Measurements from ENCODE around the gene KCNH5.

DNA sequence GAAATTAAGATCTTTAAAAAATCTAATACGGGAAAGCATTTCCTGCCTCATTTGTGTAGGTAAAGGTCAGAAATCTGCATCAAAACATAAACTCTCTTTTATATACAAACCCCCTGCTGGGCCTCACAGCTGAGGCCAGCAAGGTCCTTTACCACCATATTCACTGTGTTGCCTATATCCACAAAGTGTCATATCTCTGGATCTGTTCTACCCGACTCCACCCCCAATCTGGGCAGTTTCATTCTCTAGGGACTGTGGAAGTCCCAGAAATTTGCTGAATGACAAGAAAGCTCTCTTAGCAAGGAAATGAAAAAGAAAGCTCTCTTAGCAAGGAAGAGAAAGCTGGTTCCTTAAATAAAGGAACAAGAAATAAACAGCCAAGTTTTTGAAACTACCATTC lies 301.7 kb downstream of the KCNH5 start:
- TF ChIP-seq, protein P1, sequence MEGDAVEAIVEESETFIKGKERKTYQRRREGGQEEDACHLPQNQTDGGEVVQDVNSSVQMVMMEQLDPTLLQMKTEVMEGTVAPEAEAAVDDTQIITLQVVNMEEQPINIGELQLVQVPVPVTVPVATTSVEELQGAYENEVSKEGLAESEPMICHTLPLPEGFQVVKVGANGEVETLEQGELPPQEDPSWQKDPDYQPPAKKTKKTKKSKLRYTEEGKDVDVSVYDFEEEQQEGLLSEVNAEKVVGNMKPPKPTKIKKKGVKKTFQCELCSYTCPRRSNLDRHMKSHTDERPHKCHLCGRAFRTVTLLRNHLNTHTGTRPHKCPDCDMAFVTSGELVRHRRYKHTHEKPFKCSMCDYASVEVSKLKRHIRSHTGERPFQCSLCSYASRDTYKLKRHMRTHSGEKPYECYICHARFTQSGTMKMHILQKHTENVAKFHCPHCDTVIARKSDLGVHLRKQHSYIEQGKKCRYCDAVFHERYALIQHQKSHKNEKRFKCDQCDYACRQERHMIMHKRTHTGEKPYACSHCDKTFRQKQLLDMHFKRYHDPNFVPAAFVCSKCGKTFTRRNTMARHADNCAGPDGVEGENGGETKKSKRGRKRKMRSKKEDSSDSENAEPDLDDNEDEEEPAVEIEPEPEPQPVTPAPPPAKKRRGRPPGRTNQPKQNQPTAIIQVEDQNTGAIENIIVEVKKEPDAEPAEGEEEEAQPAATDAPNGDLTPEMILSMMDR (IDR thresholded peaks at IDR 0.05; ENCODE audit: borderline replicate concordance, extremely low read depth, low read length, poor library complexity, severe bottlenecking): no peak
- TF ChIP-seq EZH2 (IDR thresholded peaks at IDR 0.05; ENCODE audit: borderline replicate concordance, low read depth, low read length, severe bottlenecking): no peak
